BJ (cell line): Measurements from ENCODE around the gene ITM2C. TPM values are rescaled to one million over a fixed set of nuclear protein-coding genes. Genes with fewer than 3 reads are reported as not detected.

Experiments used
- CTCF ChIA-PET: fragments of 350-600 bp; formaldehyde crosslinking; extraction: SDS; loops from one replicate; lab custom pipeline; 2021; ENCODE audit warnings: antibody characterized with exemption, inconsistent platforms; lab: Yijun Ruan, JAX
- POLR2A ChIA-PET: fragments of 300-600 bp; sonication (Branson Sonifier 250); formaldehyde crosslinking; extraction: SDS; loops from one replicate; lab custom pipeline; 2021; ENCODE audit warnings: antibody characterized with exemption; lab: Charles Lee
- DNase-seq: peaks from one replicate; pipeline ENCODE4 v3.0.0-alpha.2; 2011; ENCODE audit warnings: low read depth
- H3K27me3 ChIP-seq: 2 replicates; pipeline ENCODE4 v1.6.0; 2011; ENCODE audit warnings: low read length; ENCODE audit not compliant: control insufficient read depth, insufficient read depth
- H3K36me3 ChIP-seq: 2 replicates; pipeline ENCODE4 v1.5.1; 2011; ENCODE audit warnings: low read length; ENCODE audit not compliant: control insufficient read depth, insufficient read depth
- H3K4me3 ChIP-seq: 2 replicates; pipeline ENCODE4 v1.5.1; 2011; ENCODE audit warnings: low read depth, mild to moderate bottlenecking, control low read depth, low read length
- polyA plus RNA-seq: library from polyadenylated mRNA; depleted of rRNA; stranded (reverse); fragments of >200 nt; gene quantifications from 2 replicates; pipeline ENCODE4 v1.2.3, GENCODE V29; 2011
- TF ChIP-seq, protein P1 (sequence below): IDR thresholded peaks from 2 replicates; pipeline ENCODE4 v1.5.1; 2011; ENCODE audit warnings: low read depth, mild to moderate bottlenecking, control low read depth, inconsistent platforms, low read length, moderate library complexity; ENCODE audit not compliant: insufficient read depth

Gene ITM2C
- polyA plus RNA-seq, 1 experiment: 885 TPM

DNA sequence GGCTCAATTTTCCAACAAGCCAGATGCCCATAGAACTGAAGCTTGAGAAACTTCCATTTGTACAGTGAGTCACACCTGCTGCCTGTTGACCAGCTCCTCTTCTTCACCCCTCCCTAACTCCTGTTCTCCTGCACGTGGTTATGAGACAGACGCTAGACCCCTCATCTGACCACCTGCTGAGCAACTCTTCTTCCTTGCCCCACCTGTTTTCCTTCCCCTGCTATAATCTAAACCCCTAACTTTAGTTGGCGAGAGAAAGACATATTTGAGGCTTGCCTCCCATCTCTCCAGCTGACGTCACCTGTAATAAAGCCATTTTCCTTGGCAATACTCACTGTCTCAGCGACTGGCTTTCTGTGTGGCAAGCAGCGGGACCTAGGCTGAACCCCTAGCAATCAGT, 22.3 kb upstream of the ITM2C start:
- CTCF ChIA-PET: interaction anchor here (4.0 kb wide), 1 partner anchor 146 kb away, joined by 15 read pairs; no protein-coding TSS in a partner anchor
- no peaks in the 10 kb centered on the region for H3K36me3 ChIP-seq

DNA sequence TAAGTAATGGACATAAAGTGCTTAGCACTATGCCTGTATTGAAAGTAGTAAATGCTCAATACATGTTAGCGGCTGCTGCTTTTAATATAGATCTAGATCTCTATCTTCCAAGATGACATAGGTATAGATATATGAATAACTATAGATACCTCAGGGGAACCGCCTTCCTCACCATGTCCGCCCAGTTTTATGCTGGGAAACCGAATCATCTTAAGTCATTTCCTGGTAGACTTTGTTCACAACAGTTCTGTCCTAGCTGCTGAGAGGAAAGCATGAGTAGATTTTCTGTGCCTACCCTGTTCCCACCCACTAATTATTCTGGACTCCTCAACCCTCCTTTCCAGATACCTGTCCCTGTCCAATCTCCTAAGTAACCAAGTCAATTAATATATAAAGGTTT, 21.6 kb upstream of the ITM2C start:
- POLR2A ChIA-PET: no interaction called here
- H3K36me3 ChIP-seq: no peaks in the 10 kb centered on the region
- H3K4me3 ChIP-seq: no peak overlapping the region
- peaks cover 4% of the 10 kb centered on the region; the same call in 1 of the 2 replicates for H3K27me3 ChIP-seq
- CTCF ChIA-PET: interaction anchor here (0.6 to 4.0 kb wide), 2 partner anchors 145 to 465 kb away, joined by 3 to 15 read pairs; no protein-coding TSS in a partner anchor
- no peak for DNase-seq
- TF ChIP-seq, protein P1, sequence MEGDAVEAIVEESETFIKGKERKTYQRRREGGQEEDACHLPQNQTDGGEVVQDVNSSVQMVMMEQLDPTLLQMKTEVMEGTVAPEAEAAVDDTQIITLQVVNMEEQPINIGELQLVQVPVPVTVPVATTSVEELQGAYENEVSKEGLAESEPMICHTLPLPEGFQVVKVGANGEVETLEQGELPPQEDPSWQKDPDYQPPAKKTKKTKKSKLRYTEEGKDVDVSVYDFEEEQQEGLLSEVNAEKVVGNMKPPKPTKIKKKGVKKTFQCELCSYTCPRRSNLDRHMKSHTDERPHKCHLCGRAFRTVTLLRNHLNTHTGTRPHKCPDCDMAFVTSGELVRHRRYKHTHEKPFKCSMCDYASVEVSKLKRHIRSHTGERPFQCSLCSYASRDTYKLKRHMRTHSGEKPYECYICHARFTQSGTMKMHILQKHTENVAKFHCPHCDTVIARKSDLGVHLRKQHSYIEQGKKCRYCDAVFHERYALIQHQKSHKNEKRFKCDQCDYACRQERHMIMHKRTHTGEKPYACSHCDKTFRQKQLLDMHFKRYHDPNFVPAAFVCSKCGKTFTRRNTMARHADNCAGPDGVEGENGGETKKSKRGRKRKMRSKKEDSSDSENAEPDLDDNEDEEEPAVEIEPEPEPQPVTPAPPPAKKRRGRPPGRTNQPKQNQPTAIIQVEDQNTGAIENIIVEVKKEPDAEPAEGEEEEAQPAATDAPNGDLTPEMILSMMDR: no peak

More for the DNA sequence above, 22.3 kb upstream of the ITM2C start:
- Histone ChIP-seq H3K4me3 (no peak overlapping the region), H3K27me3 (peaks cover 4% of the 10 kb centered on the region; the same call in 1 of the 2 replicates)
- TF ChIP-seq, protein P1: no peak
- DNase-seq: no peak
- POLR2A ChIA-PET: no interaction called here

DNA sequence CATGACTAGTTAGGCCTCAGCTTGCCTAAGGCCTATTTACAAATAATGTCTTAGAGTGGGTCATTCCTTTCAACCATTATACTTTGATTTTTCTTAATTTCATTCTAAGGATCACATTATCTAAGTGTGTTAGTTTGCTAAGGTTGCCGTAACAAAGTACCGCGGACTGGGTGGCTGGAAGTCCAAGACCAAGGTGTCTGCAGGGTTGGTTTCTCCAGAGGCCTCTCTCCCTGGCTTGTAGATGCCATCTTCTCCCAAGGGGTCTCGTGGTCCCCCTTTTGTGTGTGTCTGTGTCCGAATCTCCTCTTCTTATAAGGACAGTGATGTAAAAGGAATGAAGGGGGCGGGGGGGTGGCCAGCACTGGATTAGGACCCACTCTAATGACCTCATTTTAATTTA, 18.4 kb upstream of the ITM2C start:
- TF ChIP-seq, protein P1: no peak
- no peaks in the 10 kb centered on the region for H3K36me3 ChIP-seq
- CTCF ChIA-PET: interaction anchor here (0.9 to 3.0 kb wide), 4 partner anchors 10 to 141 kb away, joined by 3 to 37 read pairs (median 6); no protein-coding TSS in a partner anchor

DNA sequence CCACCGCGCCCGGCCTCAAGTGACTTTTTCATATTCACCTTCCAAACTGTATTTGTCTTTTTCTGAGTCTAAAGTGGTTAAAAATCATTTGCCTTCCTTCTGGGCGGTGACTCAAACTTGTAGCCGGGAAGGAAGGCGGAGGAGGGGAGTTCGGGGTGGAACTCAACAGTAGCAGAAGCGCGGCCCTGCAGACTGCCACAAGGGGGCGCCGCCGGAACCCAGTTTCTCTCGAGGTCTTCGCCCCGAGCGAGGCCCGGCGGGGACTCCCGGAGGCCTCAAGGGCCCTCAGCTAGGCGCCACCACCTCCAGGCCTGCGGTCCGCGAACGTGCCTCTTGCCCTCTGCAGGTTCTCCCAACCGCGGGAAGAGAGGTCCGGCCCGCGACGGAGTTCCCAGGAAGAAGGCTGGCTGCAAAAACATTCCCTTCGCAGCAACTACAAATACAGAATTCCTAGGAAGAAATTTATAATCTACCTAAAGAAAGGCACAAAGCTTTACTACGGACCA, 16.8 kb upstream of the ITM2C start:
- H3K4me3 ChIP-seq: no peak overlapping the region
- TF ChIP-seq, protein P1: peak; percentile 98
- no peak for DNase-seq
- ChIA-PET POLR2A (no interaction called here), CTCF (interaction anchor here (0.5 to 3.1 kb wide), 21 partner anchors 9 to 1158 kb away, joined by 3 to 37 read pairs (median 4); no protein-coding TSS in a partner anchor)
- H3K36me3 ChIP-seq: no peaks in the 10 kb centered on the region
- H3K27me3 ChIP-seq: peaks cover 6% of the 10 kb centered on the region

More for the DNA sequence above, 18.4 kb upstream of the ITM2C start:
- no peak overlapping the region for H3K4me3 ChIP-seq
- DNase-seq: no peak
- POLR2A ChIA-PET: no interaction called here
- peaks cover 2% of the 10 kb centered on the region; the same call in 1 of the 2 replicates for H3K27me3 ChIP-seq

DNA sequence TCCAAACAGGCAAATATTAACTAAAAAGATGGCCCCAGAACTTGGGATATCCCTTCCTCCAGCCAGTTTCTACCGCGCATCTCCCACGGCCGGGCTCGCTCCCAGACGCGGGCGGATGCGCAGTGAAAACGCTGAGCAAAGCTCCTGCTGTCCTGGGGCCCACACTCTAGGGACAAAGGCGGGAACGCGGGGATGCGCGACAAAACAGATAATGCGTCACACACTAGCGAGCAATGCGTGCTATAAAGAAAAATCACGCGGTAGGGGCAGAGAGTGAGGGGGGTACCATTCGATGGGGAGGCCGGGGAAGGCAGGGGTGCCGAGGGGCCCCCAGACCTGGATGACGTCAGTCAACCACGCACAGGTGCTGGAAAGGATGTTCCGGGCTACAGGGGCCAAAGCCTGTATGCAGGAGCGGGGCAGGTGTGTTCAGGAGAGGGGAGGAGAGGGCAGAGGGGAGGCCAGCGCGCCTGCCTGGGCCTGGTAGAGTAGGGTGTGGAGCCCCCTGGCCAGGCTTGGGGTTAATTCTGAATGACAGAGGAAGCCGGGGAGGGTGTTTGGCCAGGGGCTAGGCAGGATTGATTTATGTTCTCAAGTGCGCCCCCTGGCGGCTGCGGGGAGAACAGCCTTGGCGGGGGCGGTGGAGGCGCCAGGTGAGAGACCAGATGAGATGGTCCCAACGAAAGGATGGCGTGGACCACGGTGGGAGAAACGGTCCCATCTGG, 14.9 kb upstream of the ITM2C start:
- Histone ChIP-seq H3K36me3 (no peaks in the 10 kb centered on the region), H3K27me3 (peaks cover 7% of the 10 kb centered on the region), H3K4me3 (no peak overlapping the region)
- DNase-seq: no peak
- TF ChIP-seq, protein P1: peak; percentile 89
- CTCF ChIA-PET: interaction anchor here (0.9 to 3.1 kb wide), 12 partner anchors 9 to 137 kb away, joined by 3 to 18 read pairs (median 5); no protein-coding TSS in a partner anchor
- POLR2A ChIA-PET: no interaction called here
